ENCODE data around the gene EIF4B. TPM values are rescaled to one million over a fixed set of nuclear protein-coding genes. Genes with fewer than 3 reads are reported as not detected.

EIF4B gene
- total and polyA plus RNA-seq, 2 experiments from 2014 or later = 74.8 to 501 TPM

DNA sequence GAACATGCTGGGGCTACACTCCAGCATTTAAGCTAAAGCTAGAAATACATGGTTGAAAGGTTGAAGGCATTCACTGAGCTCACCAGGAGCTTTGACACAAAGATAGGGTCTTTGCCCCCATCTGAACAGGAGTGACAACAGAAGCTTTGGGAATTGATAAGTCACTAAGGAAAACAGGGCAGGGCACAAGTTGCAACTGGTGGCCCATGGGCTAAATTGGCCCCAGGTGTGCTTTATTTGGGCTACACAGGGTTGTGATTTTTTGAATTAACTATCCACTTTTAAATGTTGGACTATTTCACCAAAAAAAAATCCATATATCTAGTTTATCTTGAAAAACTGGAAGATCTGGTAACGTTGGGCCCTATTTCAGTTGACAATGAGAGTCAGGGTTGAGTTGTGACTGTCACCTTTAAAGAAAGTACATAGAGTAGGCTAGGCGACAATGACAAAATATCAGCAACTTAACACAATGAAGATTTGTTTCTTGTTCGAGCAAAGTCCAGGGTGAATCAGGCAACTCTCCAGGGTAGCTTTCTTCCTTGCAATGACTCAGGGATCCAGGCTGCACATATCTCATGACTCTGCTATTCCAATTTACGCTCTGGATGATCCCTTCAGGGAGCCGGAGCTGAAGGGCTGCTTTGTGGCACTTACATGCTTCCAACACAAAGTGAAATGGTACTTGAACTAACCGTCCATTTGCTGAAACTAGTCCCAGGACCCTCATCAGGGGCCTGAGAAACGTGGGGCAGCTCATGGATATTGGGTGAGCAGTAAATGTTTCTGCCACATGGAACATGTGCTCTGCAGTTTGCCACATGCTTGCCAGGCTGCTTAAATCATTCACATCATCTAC lies 13.3 kb upstream of the EIF4B start:
- TF ChIP-seq EZH2 (IDR thresholded peaks at IDR 0.05; ENCODE audit: insufficient read depth, poor library complexity, severe bottlenecking) (no peak), EZH2phosphoT487 (IDR thresholded peaks at IDR 0.05; ENCODE audit: insufficient read depth, low read depth) (no peak)
- Histone ChIP-seq H3K27me3 (replicated peaks; ENCODE audit: insufficient read depth) (no peaks in the 10 kb centered on the region), H3K27ac (no peak overlapping the region), H3K9me3 (ENCODE audit: low read depth) (no peaks in the 10 kb centered on the region), H3K4me3 (no peak overlapping the region), H3K79me2 (ENCODE audit: insufficient read depth) (no peaks in the 10 kb centered on the region), H4K20me1 (ENCODE audit: insufficient read depth) (no peaks in the 10 kb centered on the region), H3F3A (ENCODE audit: insufficient read depth) (peaks cover 7% of the 10 kb centered on the region; the same call in 1 of the 2 replicates), H3K4me2 (ENCODE audit: unreplicated experiment) (no peak overlapping the region), H2AFZ (peak overlapping the region; percentile 45; the same call in 1 of the 2 replicates), H3K36me3 (ENCODE audit: low read depth) (no peaks in the 10 kb centered on the region), H3K9ac (no peak overlapping the region), H3K4me1 (ENCODE audit: insufficient read depth) (no peaks in the 10 kb centered on the region), H3K9me2 (ENCODE audit: insufficient read depth) (no peaks in the 10 kb centered on the region)
- peak; percentile 67 for DNase-seq
- in situ Hi-C loops (cut with MboI) = loop anchor here (25.0 kb wide), 1 partner anchor 606 kb away; the partner anchor contains the start of gene KRT84
- WGBS, 2 experiments (ENCODE audit: low coverage in 1 of 2, low lambda C conversion rate in 2 of 2, missing lambda C conversion rate in 2 of 2) = 49 to 55% methylated on average over 7 of the region's 7 CpGs

DNA sequence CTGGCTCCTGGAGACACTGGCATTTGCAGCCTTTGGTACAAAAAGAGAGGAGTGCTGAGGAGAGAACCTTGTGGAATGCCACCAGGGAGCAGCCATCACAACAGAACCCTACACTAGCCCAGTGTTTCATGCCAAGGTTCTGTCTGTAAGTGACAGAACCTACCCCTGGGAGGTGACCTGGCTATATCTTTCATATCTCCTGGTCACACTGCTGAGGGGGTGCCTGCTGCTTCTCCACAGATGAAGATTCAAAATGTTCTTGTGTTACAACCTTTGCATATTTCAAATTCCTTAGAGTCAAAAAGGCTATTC lies 12.7 kb upstream of the EIF4B start:
- Histone ChIP-seq H3K4me3 (no peak overlapping the region), H3K79me2 (ENCODE audit: insufficient read depth) (no peaks in the 10 kb centered on the region), H3K9ac (no peak overlapping the region), H3K27ac (no peak overlapping the region), H3K27me3 (replicated peaks; ENCODE audit: insufficient read depth) (no peaks in the 10 kb centered on the region), H2AFZ (peak overlapping the region; percentile 45; the same call in 1 of the 2 replicates), H3K9me3 (ENCODE audit: low read depth) (no peaks in the 10 kb centered on the region), H4K20me1 (ENCODE audit: insufficient read depth) (no peaks in the 10 kb centered on the region), H3K36me3 (ENCODE audit: low read depth) (no peaks in the 10 kb centered on the region), H3K4me1 (ENCODE audit: insufficient read depth) (no peaks in the 10 kb centered on the region), H3K9me2 (ENCODE audit: insufficient read depth) (no peaks in the 10 kb centered on the region), H3F3A (ENCODE audit: insufficient read depth) (peaks cover 7% of the 10 kb centered on the region; the same call in 1 of the 2 replicates), H3K4me2 (ENCODE audit: unreplicated experiment) (no peak overlapping the region)
- DNase-seq = no peak
- in situ Hi-C loops (cut with MboI) = loop anchor here (25.0 kb wide), 1 partner anchor 606 kb away; the partner anchor contains the start of gene KRT84
- TF ChIP-seq EZH2phosphoT487 (IDR thresholded peaks at IDR 0.05; ENCODE audit: insufficient read depth, low read depth) (no peak), EZH2 (IDR thresholded peaks at IDR 0.05; ENCODE audit: insufficient read depth, poor library complexity, severe bottlenecking) (no peak)

DNA sequence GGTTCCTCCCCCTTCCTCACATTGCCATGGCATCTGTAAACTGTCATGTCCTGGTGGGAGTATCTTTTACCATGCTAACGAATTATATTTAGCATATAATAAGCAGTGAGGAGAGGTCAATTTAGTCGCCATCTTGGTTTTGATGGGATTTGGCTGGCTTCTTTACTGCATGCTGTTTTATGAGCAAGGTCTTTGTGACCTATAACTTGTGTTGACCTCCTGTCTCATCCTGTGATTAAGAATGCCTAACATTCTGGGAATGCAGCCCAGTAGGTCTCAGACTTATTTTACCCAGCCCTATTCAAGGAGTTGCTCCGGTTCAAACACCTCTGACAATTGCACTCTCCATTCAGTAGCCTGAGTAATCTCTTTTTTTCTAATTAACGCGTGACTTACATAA lies 2.1 kb upstream of the EIF4B start:
- peak; percentile 45 for DNase-seq
- H3K27ac ChIP-seq = peak overlapping the region; percentile 71

DNA sequence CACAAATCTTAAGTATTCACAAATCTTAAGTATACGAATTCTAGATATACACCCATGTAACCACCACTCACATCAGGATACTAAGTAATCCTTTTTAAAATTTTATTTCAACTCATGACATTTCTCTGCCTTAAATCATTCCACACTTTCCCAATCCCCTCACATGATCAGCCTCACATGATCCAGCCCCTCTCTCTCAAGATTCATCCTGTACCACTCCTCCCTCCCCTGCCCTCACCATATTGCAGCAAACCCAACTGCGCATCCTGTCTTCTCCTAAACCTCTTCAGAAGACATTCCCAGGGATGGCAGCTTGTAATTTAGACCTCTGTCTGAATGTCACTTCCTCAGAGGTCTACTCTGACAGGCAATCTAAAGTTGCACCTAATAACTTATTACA lies 1.7 kb upstream of the EIF4B start:
- TF ChIP-seq EZH2 (IDR thresholded peaks at IDR 0.05; ENCODE audit: insufficient read depth, poor library complexity, severe bottlenecking) (no peak), EZH2phosphoT487 (IDR thresholded peaks at IDR 0.05; ENCODE audit: insufficient read depth, low read depth) (no peak)
- peaks cover 45% of the 10 kb centered on the region for H3K79me2 ChIP-seq (ENCODE audit: insufficient read depth)
- peaks cover 13% of the 10 kb centered on the region for H3F3A ChIP-seq (ENCODE audit: insufficient read depth)
- peak overlapping the region; percentile 73 for H2AFZ ChIP-seq
- peak overlapping the region; percentile 86 for H3K4me3 ChIP-seq
- peak; percentile 25 for DNase-seq
- no peaks in the 10 kb centered on the region for H3K9me2 ChIP-seq (ENCODE audit: insufficient read depth)
- H3K9me3 ChIP-seq (ENCODE audit: low read depth) = no peaks in the 10 kb centered on the region
- H3K4me1 ChIP-seq (ENCODE audit: insufficient read depth) = peaks cover 39% of the 10 kb centered on the region
- no peaks in the 10 kb centered on the region for H3K36me3 ChIP-seq (ENCODE audit: low read depth)
- in situ Hi-C loops (cut with MboI) = no loop called here
- peak overlapping the region; percentile 71 for H3K27ac ChIP-seq
- H4K20me1 ChIP-seq (ENCODE audit: insufficient read depth) = peaks cover 9% of the 10 kb centered on the region
- H3K4me2 ChIP-seq (ENCODE audit: unreplicated experiment) = peak overlapping the region; percentile 84
- WGBS, 2 experiments (ENCODE audit: low coverage in 1 of 2, low lambda C conversion rate in 2 of 2, missing lambda C conversion rate in 2 of 2) = 52 to 53% methylated on average over 2 of the region's 2 CpGs
- no peaks in the 10 kb centered on the region for H3K27me3 ChIP-seq (replicated peaks; ENCODE audit: insufficient read depth)
- H3K9ac ChIP-seq = peak overlapping the region; percentile 91

More for the DNA sequence above, 2.1 kb upstream of the EIF4B start:
- 35 to 36% methylated on average over 5 of the region's 5 CpGs for WGBS, 2 experiments (ENCODE audit: low coverage in 1 of 2, low lambda C conversion rate in 2 of 2, missing lambda C conversion rate in 2 of 2)
- TF ChIP-seq EZH2phosphoT487 (IDR thresholded peaks at IDR 0.05; ENCODE audit: insufficient read depth, low read depth) (no peak), EZH2 (IDR thresholded peaks at IDR 0.05; ENCODE audit: insufficient read depth, poor library complexity, severe bottlenecking) (no peak)
- Histone ChIP-seq H3K4me3 (peak overlapping the region; percentile 86), H3K36me3 (ENCODE audit: low read depth) (no peaks in the 10 kb centered on the region), H3K9me3 (ENCODE audit: low read depth) (no peaks in the 10 kb centered on the region), H3K9me2 (ENCODE audit: insufficient read depth) (no peaks in the 10 kb centered on the region), H3K27me3 (replicated peaks; ENCODE audit: insufficient read depth) (no peaks in the 10 kb centered on the region), H3F3A (ENCODE audit: insufficient read depth) (peaks cover 13% of the 10 kb centered on the region), H4K20me1 (ENCODE audit: insufficient read depth) (peaks cover 9% of the 10 kb centered on the region), H3K4me1 (ENCODE audit: insufficient read depth) (peaks cover 35% of the 10 kb centered on the region), H3K79me2 (ENCODE audit: insufficient read depth) (peaks cover 41% of the 10 kb centered on the region), H3K4me2 (ENCODE audit: unreplicated experiment) (peak overlapping the region; percentile 84), H2AFZ (peak overlapping the region; percentile 73), H3K9ac (peak overlapping the region; percentile 91; the same call in 1 of the 2 replicates)
- in situ Hi-C loops (cut with MboI) = no loop called here
